HG03575 (cell line): ENCODE results near the gene NFIL3.
"Not testable (repeated sequence)": the region's sequence is repeated elsewhere in the genome, so short reads cannot be mapped to it uniquely, and the experiment has no call there.

Experiments used
- ATAC-seq: cut with Tn5 transposase; IDR thresholded peaks from one replicate; pipeline ENCODE4 v1.9.1; 2021; ENCODE audit not compliant: unreplicated experiment, insufficient number of reproducible peaks, low FRiP score; ENCODE audit errors: extremely low read depth

NFIL3 gene

GRCh38 chr9:91371894-91372293, 51.7 kb downstream of the NFIL3 start:
- no peak for ATAC-seq

- ATAC-seq, result not testable (repeated sequence)
Observed at GRCh38 chr9:91370006-91370405, 53.6 kb downstream of the NFIL3 start.

- ATAC-seq, result no peak
Observed at GRCh38 chr9:91364702-91365101, 58.9 kb downstream of the NFIL3 start.

- ATAC-seq, result no peak
Observed at GRCh38 chr9:91364005-91364404, 59.6 kb downstream of the NFIL3 start.

GRCh38 chr9:91362051-91362611, 61.5 kb downstream of the NFIL3 start:
- no peak for ATAC-seq

DNA sequence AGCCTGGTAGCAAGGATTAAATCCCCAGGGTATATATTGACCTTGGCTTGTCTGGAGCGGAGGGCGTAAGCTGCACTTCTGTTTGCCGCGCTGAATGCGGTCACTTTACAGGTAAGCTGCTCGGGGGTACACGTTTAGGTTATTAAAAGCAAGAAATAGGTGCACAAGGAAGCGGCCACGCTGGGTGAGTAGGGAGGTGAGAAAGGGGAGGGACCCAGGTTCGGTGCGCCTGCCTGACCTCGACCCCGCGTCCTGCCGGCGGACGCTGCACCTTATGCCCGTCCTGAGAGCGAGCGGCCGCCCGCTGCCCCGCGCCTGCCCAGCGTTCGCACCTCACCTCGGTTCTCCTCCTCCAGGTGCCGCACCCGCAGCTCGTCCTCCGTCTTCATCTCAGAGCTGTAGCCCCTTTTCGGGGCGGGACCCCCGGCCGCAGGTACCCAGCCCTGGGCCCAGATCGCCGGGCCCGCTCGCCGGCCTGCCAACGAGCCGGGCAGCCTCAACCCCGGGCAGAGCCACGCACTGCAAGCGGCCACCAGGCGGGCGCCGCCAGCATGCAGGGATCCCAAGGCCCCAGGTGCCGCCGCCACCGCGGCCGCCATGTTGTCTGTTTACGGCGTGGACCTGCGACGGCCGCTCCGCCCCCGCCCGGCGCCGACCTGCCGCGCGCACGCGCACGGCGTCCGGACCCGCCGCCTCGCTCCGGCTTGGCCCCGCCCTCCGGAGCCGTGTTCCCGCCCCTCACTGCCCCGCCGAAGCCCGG, 62.2 kb downstream of the NFIL3 start, which contains the start of gene AUH:
Gene AUH, minus strand, starts transcription at position 628 of the 760 bp plus-strand sequence. Its CDS starts 29 bp downstream, at position 599.
- ATAC-seq, result no peak

GRCh38 chr9:91360551-91361290, 62.9 kb downstream of the NFIL3 start:
- no peak for ATAC-seq

DNA sequence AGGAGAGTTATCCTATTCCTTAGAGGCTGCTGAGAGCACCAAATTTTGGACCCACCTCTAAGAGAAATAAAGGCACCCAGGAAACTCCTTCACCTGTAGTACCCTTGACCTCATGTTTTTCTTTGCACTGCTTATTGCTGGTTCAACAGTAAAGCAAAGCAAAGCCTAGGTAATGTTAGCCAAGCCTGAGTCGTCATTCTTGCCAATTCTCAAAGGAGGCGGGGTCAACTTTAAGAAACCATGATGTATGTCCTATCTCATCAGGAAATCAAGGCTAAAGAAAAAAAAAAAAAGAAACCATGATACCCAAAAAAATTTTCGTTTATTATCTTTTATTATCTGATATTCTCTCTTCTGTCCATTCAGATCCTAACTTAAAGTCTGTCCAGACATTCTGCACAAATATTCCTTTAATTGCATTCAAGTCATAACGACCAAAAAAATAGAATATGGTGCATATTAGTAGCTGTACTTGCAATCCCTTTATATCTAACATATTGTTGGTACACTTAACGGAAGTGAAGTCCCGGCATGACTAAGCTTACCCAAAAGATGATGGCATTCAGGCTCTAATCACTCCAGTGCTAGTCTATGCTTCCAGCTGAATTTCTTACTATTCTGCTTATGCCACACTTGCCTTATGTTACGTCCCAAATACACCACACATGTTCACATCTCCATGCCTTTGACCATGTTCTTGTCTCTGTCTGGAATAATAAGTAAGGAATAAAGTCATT, 63.7 kb downstream of the NFIL3 start:
- ATAC-seq, result no peak

DNA sequence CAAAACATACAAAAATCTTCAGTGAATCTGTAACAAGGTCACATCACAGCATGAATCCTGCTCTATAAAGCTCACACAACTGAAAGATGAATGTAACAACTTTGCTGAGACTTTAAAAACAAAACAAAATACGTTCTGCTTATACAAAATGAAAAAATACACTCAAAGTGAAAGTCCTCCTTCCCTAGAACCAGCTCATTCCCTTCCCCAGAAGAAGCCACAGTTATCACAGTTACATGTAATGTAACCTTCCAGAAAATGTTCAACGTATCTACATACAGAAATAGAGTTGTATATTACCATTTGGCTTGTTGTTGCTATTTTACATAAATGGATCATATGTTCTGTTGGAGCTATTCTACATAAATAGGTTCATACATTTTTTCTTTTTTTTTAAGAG, 64.5 kb downstream of the NFIL3 start:
- no peak for ATAC-seq
